H54 (cell line): ENCODE measurements around the gene TMEM198.

Experiments
- DNase-seq: peaks from one replicate; pipeline ENCODE4 v3.0.0; 2011; ENCODE audit warnings: low spot score, mixed read lengths; ENCODE audit not compliant: insufficient read length
- FAIRE-seq: peaks from 3 replicates; lab custom pipeline; 2011; peaks lifted over from hg19 to GRCh38; lab: Jason Lieb, UNC
- POLR2A ChIP-seq: IDR thresholded peaks from 2 replicates; pipeline ENCODE4 v1.6.1; 2011; ENCODE audit warnings: low read depth, mild to moderate bottlenecking, low read length

Gene TMEM198

GRCh38 chr2:219593154-219593553 lies 49.3 kb downstream of the TMEM198 start:
- no peak for FAIRE-seq
- no peak for DNase-seq
- TF ChIP-seq POLR2A: no peak

- TF ChIP-seq POLR2A: no peak
- DNase-seq (no peak), FAIRE-seq (no peak)
These were observed 51.4 kb downstream of the TMEM198 start for GRCh38 chr2:219595256-219595655.

- TF ChIP-seq POLR2A: no peak
- FAIRE-seq (no peak), DNase-seq (no peak)
These were observed 53.2 kb downstream of the TMEM198 start for GRCh38 chr2:219596954-219597551.

- peak; percentile 80 for TF ChIP-seq POLR2A
- FAIRE-seq (peak; percentile 61), DNase-seq (peak; percentile 99)
These were observed 53.9 kb downstream of the TMEM198 start, which contains the start of gene STK11IP for GRCh38 chr2:219597552-219598307. Gene STK11IP (plus strand): TSS chr2:219597857. CDS start chr2:219598120, 263 bp downstream.

- no peak for TF ChIP-seq POLR2A
- FAIRE-seq: no peak
- no peak for DNase-seq
These were observed 54.7 kb downstream of the TMEM198 start for GRCh38 chr2:219598308-219599078.
